Mucosa of descending colon (tissue), 3 donors: Measurements from ENCODE around the gene ANXA5. TPM values are rescaled to one million over a fixed set of nuclear protein-coding genes. Genes with fewer than 3 reads are reported as not detected.

Experiments used
- ATAC-seq: fragments of 200-7000 bp; cut with Tn5 transposase; one replicate; pipeline ENCODE4 v1.9.1; 2020; ENCODE audit warnings: mild to moderate bottlenecking, moderate library complexity
- DNase-seq, 3 donors: peaks; one replicate each; pipeline ENCODE4 v3.0.0-alpha.2; 2020
- H3K36me3 ChIP-seq: fragments of 200-600 bp; one replicate; pipeline ENCODE4 v1.8.0; 2021; ENCODE audit warnings: low read depth, mild to moderate bottlenecking
- H3K4me1 ChIP-seq: fragments of 200-600 bp; one replicate; pipeline ENCODE4 v1.8.0; 2021; ENCODE audit warnings: low read depth, mild to moderate bottlenecking
- H3K4me3 ChIP-seq: fragments of 200-600 bp; one replicate; pipeline ENCODE4 v1.8.0; 2021; ENCODE audit warnings: mild to moderate bottlenecking
- H3K9me3 ChIP-seq: fragments of 200-600 bp; one replicate; pipeline ENCODE4 v1.8.0; 2021; ENCODE audit warnings: mild to moderate bottlenecking
- intact Hi-C, 2 donors: fragments of 100-400 bp; cut with DNase I in 1 of 2; cut with micrococcal nuclease in 1 of 2; formaldehyde crosslinking; loops; one replicate each; pipeline versions ENCODE4 v1.11.0 to v1.11.1; 2022; cut with DNase I, micrococcal nuclease
- total RNA-seq, 3 donors: library from RNA; stranded (reverse); fragmentation: NEBNext Ultra II Directional in 2 of 3; extraction: Animal tissue kit (Norgen Biotek cat#: 25700) in 2 of 3; gene quantifications; one replicate each; pipeline versions ENCODE4 v1.2.1 to v1.2.4, GENCODE V29; 2021 to 2023
- TF ChIP-seq, protein P1 (sequence below): fragments of 200-600 bp; IDR thresholded peaks from one replicate; pipeline ENCODE4 v1.8.0; 2022; ENCODE audit warnings: antibody characterized with exemption, mild to moderate bottlenecking
- donor health status: DM: no; HTN: no; CAD: no; lungs with moderate emphysema.
- donor health status: DM: no; HTN: no; CAD: no.
- donor health status: DM: no; HTN: yes; CAD: no.

Gene ANXA5
- total RNA-seq, 3 donors from 2014 or later, result 47.3 to 157 (median 89.2) TPM

DNA sequence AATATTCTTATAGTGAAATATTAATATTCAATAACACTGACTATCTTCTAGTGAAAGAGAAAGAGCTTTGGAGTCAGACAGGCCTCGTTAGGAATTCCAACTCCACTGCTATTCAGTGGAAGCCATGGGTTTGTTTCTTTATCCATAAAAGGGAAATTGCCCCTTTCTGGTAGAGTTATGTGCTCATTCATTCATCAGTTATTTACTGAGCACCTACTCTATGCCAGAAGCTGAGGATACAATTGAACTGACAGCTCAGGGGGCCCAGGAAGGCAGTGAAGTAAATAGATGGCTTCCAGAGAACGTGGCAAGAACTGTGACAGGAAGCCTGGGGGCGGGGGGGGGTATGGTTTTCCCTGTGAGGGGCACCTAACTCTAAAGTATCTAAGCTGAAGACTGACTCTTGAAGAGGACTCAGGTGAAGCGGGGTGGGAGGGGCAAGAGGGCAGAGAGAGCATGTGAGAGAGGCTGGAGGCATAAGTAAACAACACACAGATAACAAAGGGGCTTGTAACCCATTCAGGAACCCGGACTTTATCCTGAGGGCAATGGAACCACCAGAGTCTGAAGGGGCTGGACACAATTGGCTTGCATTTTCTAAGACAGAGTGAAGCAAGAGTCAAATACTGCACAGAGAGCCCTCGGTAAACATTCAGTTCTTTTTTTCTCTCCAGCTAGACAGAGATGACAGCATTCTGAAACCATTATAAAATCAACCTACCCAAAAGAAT lies 20.3 kb downstream of the ANXA5 start:
- Histone ChIP-seq H3K4me3 (no peak overlapping the region), H3K9me3 (no peaks in the 10 kb centered on the region), H3K36me3 (no peaks in the 10 kb centered on the region), H3K4me1 (no peaks in the 10 kb centered on the region)
- no peak for ATAC-seq
- TF ChIP-seq, protein P1, sequence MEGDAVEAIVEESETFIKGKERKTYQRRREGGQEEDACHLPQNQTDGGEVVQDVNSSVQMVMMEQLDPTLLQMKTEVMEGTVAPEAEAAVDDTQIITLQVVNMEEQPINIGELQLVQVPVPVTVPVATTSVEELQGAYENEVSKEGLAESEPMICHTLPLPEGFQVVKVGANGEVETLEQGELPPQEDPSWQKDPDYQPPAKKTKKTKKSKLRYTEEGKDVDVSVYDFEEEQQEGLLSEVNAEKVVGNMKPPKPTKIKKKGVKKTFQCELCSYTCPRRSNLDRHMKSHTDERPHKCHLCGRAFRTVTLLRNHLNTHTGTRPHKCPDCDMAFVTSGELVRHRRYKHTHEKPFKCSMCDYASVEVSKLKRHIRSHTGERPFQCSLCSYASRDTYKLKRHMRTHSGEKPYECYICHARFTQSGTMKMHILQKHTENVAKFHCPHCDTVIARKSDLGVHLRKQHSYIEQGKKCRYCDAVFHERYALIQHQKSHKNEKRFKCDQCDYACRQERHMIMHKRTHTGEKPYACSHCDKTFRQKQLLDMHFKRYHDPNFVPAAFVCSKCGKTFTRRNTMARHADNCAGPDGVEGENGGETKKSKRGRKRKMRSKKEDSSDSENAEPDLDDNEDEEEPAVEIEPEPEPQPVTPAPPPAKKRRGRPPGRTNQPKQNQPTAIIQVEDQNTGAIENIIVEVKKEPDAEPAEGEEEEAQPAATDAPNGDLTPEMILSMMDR, result no peak
- DNase-seq, result no peak
- intact Hi-C loops, result no loop called here

DNA sequence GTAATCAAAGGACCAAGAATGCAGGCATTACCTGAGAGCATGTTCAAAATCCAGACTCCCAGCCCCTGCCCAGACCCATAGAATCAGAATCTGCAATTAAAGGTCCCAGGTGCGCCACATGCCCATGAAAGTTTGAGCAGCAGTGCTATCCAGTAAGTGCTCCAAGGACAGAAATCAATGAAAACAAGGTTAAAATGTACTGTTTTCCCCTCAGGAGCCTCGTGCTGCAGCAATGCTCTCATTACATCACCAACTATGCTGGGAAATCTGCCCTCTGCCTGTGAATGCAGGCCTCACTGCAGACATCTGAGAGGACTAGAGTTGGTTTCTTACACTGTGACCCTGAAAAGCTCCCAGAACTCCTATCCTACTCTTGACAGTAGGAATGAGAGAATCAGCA lies 21.1 kb downstream of the ANXA5 start:
- DNase-seq, result no peak

DNA sequence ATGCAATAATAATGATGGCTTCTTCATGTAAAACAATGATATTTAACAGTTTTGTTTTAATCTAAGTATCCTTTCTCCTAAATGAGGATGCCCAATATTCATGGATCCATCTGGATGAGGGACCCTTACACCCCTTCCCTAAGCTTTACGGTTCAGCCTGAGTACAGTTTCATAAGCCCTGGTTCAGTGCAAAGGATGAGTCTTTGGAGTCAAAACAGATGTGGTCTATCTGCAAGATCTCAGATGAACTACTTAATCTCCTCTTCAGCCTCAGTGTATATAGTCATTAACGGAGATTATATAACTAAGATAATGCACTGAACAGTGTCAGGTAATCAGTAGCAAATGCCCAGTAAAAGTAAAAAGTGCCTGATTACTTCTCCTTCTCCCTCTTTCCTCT lies 22.1 kb downstream of the ANXA5 start:
- intact Hi-C loops, result no loop called here
- no peaks in the 10 kb centered on the region for H3K4me1 ChIP-seq
- no peaks in the 10 kb centered on the region for H3K9me3 ChIP-seq
- H3K4me3 ChIP-seq, result no peak overlapping the region
- H3K36me3 ChIP-seq, result no peaks in the 10 kb centered on the region
- DNase-seq (no peak), ATAC-seq (no peak)
- TF ChIP-seq, protein P1, result no peak

More for the DNA sequence above, 21.1 kb downstream of the ANXA5 start:
- no peak for ATAC-seq
- TF ChIP-seq, protein P1, result no peak
- Histone ChIP-seq H3K4me1 (no peaks in the 10 kb centered on the region), H3K9me3 (no peaks in the 10 kb centered on the region), H3K4me3 (no peak overlapping the region), H3K36me3 (no peaks in the 10 kb centered on the region)
- intact Hi-C loops, result no loop called here

DNA sequence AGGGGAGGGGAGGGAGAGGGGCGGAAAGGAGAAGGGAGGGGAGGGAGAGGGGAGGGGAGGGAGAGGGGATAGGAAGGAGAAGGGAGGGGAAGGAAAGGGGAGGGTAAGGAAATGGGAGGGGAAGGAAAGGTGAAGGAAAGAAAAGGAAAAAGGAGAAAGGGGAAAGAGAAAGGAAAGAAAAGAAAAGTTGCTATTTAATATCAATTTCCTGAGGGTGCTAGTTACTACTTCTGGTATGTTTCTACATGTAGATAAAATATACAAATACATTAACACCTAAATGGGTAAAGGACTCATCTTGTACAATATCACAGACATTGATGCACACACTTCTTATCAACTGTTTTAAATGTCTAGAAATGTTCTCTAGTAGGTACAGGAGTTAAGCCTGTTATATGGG lies 22.6 kb downstream of the ANXA5 start:
- TF ChIP-seq, protein P1, result no peak
- Histone ChIP-seq H3K9me3 (no peaks in the 10 kb centered on the region), H3K4me3 (no peak overlapping the region), H3K36me3 (no peaks in the 10 kb centered on the region), H3K4me1 (no peaks in the 10 kb centered on the region)
- DNase-seq, result no peak
- intact Hi-C loops, result no loop called here
- ATAC-seq, result no peak

DNA sequence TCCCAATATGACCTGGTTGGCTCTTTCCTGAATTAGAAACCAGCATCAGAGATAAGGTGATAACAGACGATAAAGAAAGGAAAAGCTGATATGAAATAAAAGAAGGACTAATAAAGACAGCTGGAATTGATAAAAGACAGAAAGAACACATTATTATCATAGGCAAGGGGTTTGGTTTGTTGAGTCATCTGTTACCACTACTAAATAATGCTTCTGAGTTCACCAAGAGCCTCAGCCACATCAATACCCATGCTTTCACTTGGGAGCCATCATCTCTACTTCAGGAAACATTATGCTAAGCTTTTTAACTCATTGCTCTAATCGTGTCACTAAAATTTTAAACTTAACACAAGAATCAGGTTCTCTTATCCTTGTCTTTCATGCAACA lies 27.6 kb downstream of the ANXA5 start:
- no peaks in the 10 kb centered on the region for H3K4me1 ChIP-seq
- H3K9me3 ChIP-seq, result no peaks in the 10 kb centered on the region
- no peak overlapping the region for H3K4me3 ChIP-seq
- peaks cover 5% of the 10 kb centered on the region for H3K36me3 ChIP-seq
- intact Hi-C loops, result no loop called here
- no peak for ATAC-seq
- TF ChIP-seq, protein P1, result no peak
- no peak for DNase-seq
